HFF-Myc (cell line): ENCODE results near the gene EXTL1.

Experiments used
- DNase-seq: peaks from one replicate; pipeline ENCODE4 v3.0.0-alpha.2; 2011; ENCODE audit warnings: low read depth; ENCODE audit errors: extremely low read depth
- H3K4me3 ChIP-seq: replicated peaks from 2 replicates; pipeline ENCODE4 v1.5.1; 2011; ENCODE audit warnings: low read depth, mild to moderate bottlenecking, control low read depth, low read length
- CTCF ChIP-seq: IDR thresholded peaks from 2 replicates; pipeline ENCODE4 v1.5.1; 2012; ENCODE audit warnings: mild to moderate bottlenecking, low read depth, low read length, control low read depth; ENCODE audit errors: missing control alignments

EXTL1 gene

GRCh38 chr1:26035203-26035958 lies 13.8 kb downstream of the EXTL1 start:
- DNase-seq, result peak; percentile 60
- peak overlapping the region; percentile 81 for H3K4me3 ChIP-seq
- TF ChIP-seq CTCF, result no peak

GRCh38 chr1:26035959-26036755 lies 14.6 kb downstream of the EXTL1 start:
- peak overlapping the region; percentile 81 for H3K4me3 ChIP-seq
- TF ChIP-seq CTCF, result peak; percentile 99
- peak; percentile 26 for DNase-seq

GRCh38 chr1:26036756-26037281 lies 15.2 kb downstream of the EXTL1 start:
- no peak for DNase-seq
- no peak overlapping the region for H3K4me3 ChIP-seq
- no peak for TF ChIP-seq CTCF

GRCh38 chr1:26037904-26038303 lies 16.3 kb downstream of the EXTL1 start:
- no peak for TF ChIP-seq CTCF
- H3K4me3 ChIP-seq, result no peak overlapping the region
- no peak for DNase-seq

- no peak for DNase-seq
- H3K4me3 ChIP-seq, result no peak overlapping the region
- TF ChIP-seq CTCF, result no peak
Measured at GRCh38 chr1:26038477-26038876, 16.9 kb downstream of the EXTL1 start.

- H3K4me3 ChIP-seq, result no peak overlapping the region
- no peak for TF ChIP-seq CTCF
- no peak for DNase-seq
Measured at GRCh38 chr1:26038904-26039303, 17.3 kb downstream of the EXTL1 start.
